Neural progenitor cell (in vitro differentiated cells): ENCODE measurements around the gene LPP.

Experiments
- CTCF ChIP-seq: fragments of 200-600 bp; sonication (generic); IDR thresholded peaks from 2 replicates; pipeline ENCODE4 v1.5.1; 2017; ENCODE audit warnings: antibody characterized with exemption, mild to moderate bottlenecking
- EZH2 ChIP-seq: fragments of 200-600 bp; sonication (generic); IDR thresholded peaks from 2 replicates; pipeline ENCODE4 v1.6.1; 2017; ENCODE audit warnings: antibody characterized with exemption, mild to moderate bottlenecking, moderate library complexity
- EZH2phosphoT487 ChIP-seq: fragments of 200-600 bp; sonication (generic); IDR thresholded peaks from 2 replicates; pipeline ENCODE4 v1.6.1; 2017; ENCODE audit warnings: antibody characterized with exemption

- no peak for TF ChIP-seq CTCF
- TF ChIP-seq EZH2, result no peak
- TF ChIP-seq EZH2phosphoT487, result no peak
Measured at GRCh38 chr3:188396900-188397299, 242.9 kb downstream of the LPP start.
